ENCODE data around the gene SLC66A1.

Gene SLC66A1

GRCh38 chr1:19305880-19306279 lies 6.2 kb upstream of the SLC66A1 start:
- Histone ChIP-seq H3K27me3 (no peaks in the 10 kb centered on the region), H3K9ac (no peak overlapping the region), H3K27ac (no peak overlapping the region), H4K20me1 (peaks cover 21% of the 10 kb centered on the region), H3K4me2 (no peak overlapping the region), H3K4me3 (no peak overlapping the region), H3K36me3 (peaks cover 79% of the 10 kb centered on the region), H3K9me3 (no peaks in the 10 kb centered on the region), H3K4me1 (peaks cover 19% of the 10 kb centered on the region)
- TF ChIP-seq Cebpa-rat (IDR thresholded peaks at IDR 0.05) = no peak

- peaks cover 26% of the 10 kb centered on the region for H3K4me1 ChIP-seq
- no peak overlapping the region for H3K4me3 ChIP-seq
- no peak overlapping the region for H3K27ac ChIP-seq
- no peaks in the 10 kb centered on the region for H3K9me3 ChIP-seq
- no peak overlapping the region for H3K4me2 ChIP-seq
- H4K20me1 ChIP-seq = peaks cover 26% of the 10 kb centered on the region
- no peaks in the 10 kb centered on the region for H3K27me3 ChIP-seq
- no peak overlapping the region for H3K9ac ChIP-seq
- peaks cover 72% of the 10 kb centered on the region for H3K36me3 ChIP-seq
- no peak for TF ChIP-seq Cebpa-rat (IDR thresholded peaks at IDR 0.05)
These were observed 5.2 kb upstream of the SLC66A1 start for GRCh38 chr1:19306941-19307340.

- Histone ChIP-seq H3K4me1 (peaks cover 32% of the 10 kb centered on the region), H3K9me3 (no peaks in the 10 kb centered on the region), H3K27ac (no peak overlapping the region), H3K36me3 (peaks cover 64% of the 10 kb centered on the region), H3K27me3 (no peaks in the 10 kb centered on the region), H3K9ac (no peak overlapping the region), H3K4me2 (no peak overlapping the region), H4K20me1 (peaks cover 26% of the 10 kb centered on the region), H3K4me3 (no peak overlapping the region)
- TF ChIP-seq Cebpa-rat (IDR thresholded peaks at IDR 0.05) = no peak
These were observed 4.2 kb upstream of the SLC66A1 start for GRCh38 chr1:19307794-19308508.

GRCh38 chr1:19308509-19308907 lies 3.6 kb upstream of the SLC66A1 start:
- Histone ChIP-seq H4K20me1 (peaks cover 26% of the 10 kb centered on the region), H3K36me3 (peaks cover 58% of the 10 kb centered on the region), H3K9me3 (no peaks in the 10 kb centered on the region), H3K9ac (no peak overlapping the region), H3K4me1 (peaks cover 38% of the 10 kb centered on the region), H3K27me3 (no peaks in the 10 kb centered on the region), H3K27ac (no peak overlapping the region), H3K4me2 (no peak overlapping the region), H3K4me3 (no peak overlapping the region)
- no peak for TF ChIP-seq Cebpa-rat (IDR thresholded peaks at IDR 0.05)

GRCh38 chr1:19309123-19309813 lies 2.9 kb upstream of the SLC66A1 start:
- peaks cover 45% of the 10 kb centered on the region for H3K4me1 ChIP-seq
- H3K36me3 ChIP-seq = peaks cover 50% of the 10 kb centered on the region
- H3K9ac ChIP-seq = no peak overlapping the region
- H4K20me1 ChIP-seq = peaks cover 32% of the 10 kb centered on the region
- no peak overlapping the region for H3K4me2 ChIP-seq
- no peak overlapping the region for H3K27ac ChIP-seq
- no peaks in the 10 kb centered on the region for H3K27me3 ChIP-seq
- no peak for TF ChIP-seq Cebpa-rat (IDR thresholded peaks at IDR 0.05)
- no peaks in the 10 kb centered on the region for H3K9me3 ChIP-seq
- no peak overlapping the region for H3K4me3 ChIP-seq

GRCh38 chr1:19310061-19310460 lies 2.1 kb upstream of the SLC66A1 start:
- no peak for TF ChIP-seq Cebpa-rat (IDR thresholded peaks at IDR 0.05)
- Histone ChIP-seq H3K9me3 (no peaks in the 10 kb centered on the region), H3K9ac (no peak overlapping the region), H3K27me3 (no peaks in the 10 kb centered on the region), H3K4me2 (no peak overlapping the region), H3K4me3 (no peak overlapping the region), H3K27ac (no peak overlapping the region), H4K20me1 (peaks cover 40% of the 10 kb centered on the region), H3K4me1 (peaks cover 53% of the 10 kb centered on the region), H3K36me3 (peaks cover 42% of the 10 kb centered on the region)

GRCh38 chr1:19310720-19311502 lies 1.2 kb upstream of the SLC66A1 start:
- no peaks in the 10 kb centered on the region for H3K9me3 ChIP-seq
- H3K9ac ChIP-seq = peak overlapping the region; percentile 96
- H3K4me1 ChIP-seq = peaks cover 62% of the 10 kb centered on the region
- no peaks in the 10 kb centered on the region for H3K27me3 ChIP-seq
- H3K27ac ChIP-seq = peak overlapping the region; percentile 92
- TF ChIP-seq Cebpa-rat (IDR thresholded peaks at IDR 0.05) = no peak
- H3K4me3 ChIP-seq = peak overlapping the region; percentile 97
- peak overlapping the region; percentile 99 for H3K4me2 ChIP-seq
- peaks cover 34% of the 10 kb centered on the region for H3K36me3 ChIP-seq
- H4K20me1 ChIP-seq = peaks cover 49% of the 10 kb centered on the region

- TF ChIP-seq Cebpa-rat (IDR thresholded peaks at IDR 0.05) = no peak
- Histone ChIP-seq H3K4me3 (peak overlapping the region; percentile 97), H3K4me1 (peaks cover 68% of the 10 kb centered on the region), H3K4me2 (peak overlapping the region; percentile 99), H4K20me1 (peaks cover 55% of the 10 kb centered on the region), H3K9me3 (no peaks in the 10 kb centered on the region), H3K27ac (peak overlapping the region; percentile 92), H3K27me3 (no peaks in the 10 kb centered on the region), H3K9ac (peak overlapping the region; percentile 96), H3K36me3 (peaks cover 28% of the 10 kb centered on the region)
These were observed 609 bp upstream of the SLC66A1 start for GRCh38 chr1:19311503-19311930.

GRCh38 chr1:19312782-19313635 lies 883 bp downstream of the SLC66A1 start:
- no peaks in the 10 kb centered on the region for H3K27me3 ChIP-seq
- peak overlapping the region; percentile 99 for H3K4me2 ChIP-seq
- H4K20me1 ChIP-seq = peaks cover 51% of the 10 kb centered on the region
- peaks cover 21% of the 10 kb centered on the region for H3K36me3 ChIP-seq
- H3K27ac ChIP-seq = peak overlapping the region; percentile 92
- H3K4me3 ChIP-seq = peak overlapping the region; percentile 97
- H3K4me1 ChIP-seq = peaks cover 83% of the 10 kb centered on the region
- no peaks in the 10 kb centered on the region for H3K9me3 ChIP-seq
- peak overlapping the region; percentile 96 for H3K9ac ChIP-seq
- no peak for TF ChIP-seq Cebpa-rat (IDR thresholded peaks at IDR 0.05)
